Daoy (cell line): Measurements from ENCODE around the gene HOXB9. TPM values are rescaled to one million over a fixed set of nuclear protein-coding genes. Genes with fewer than 3 reads are reported as not detected.

ENCODE experiments used
- DNase-seq: peaks from one replicate; pipeline ENCODE4 v3.0.0-alpha.2; 2015; ENCODE audit warnings: low read depth
- total RNA-seq: library from RNA; depleted of rRNA; stranded (reverse); fragments of >200 nt; shearing (Covaris generic); gene quantifications from 2 replicates; pipeline ENCODE4 v1.2.3, GENCODE V29; 2014; rRNA removed

HOXB9 gene
- 4.7 and 10.6 TPM in 2 replicates for total RNA-seq

GRCh38 chr17:48626245-48627117, at the start of gene HOXB9:
Gene HOXB9, minus strand, starts transcription at chr17:48626358. Its CDS starts 89 bp downstream, at chr17:48626269.
- DNase-seq: peak; percentile 82

GRCh38 chr17:48672340-48672739, 46.2 kb upstream of the HOXB9 start:
- DNase-seq: no peak

GRCh38 chr17:48671697-48672171, 45.6 kb upstream of the HOXB9 start:
- peak; percentile 72 for DNase-seq

- no peak for DNase-seq
Measured at GRCh38 chr17:48663134-48663924, 37.2 kb upstream of the HOXB9 start.

- DNase-seq: no peak
Measured at GRCh38 chr17:48655913-48656312, 29.8 kb upstream of the HOXB9 start.

GRCh38 chr17:48649741-48650140, 23.6 kb upstream of the HOXB9 start:
- no peak for DNase-seq

GRCh38 chr17:48647963-48648245, 21.7 kb upstream of the HOXB9 start:
- DNase-seq: no peak

GRCh38 chr17:48647103-48647962, 21.2 kb upstream of the HOXB9 start:
- DNase-seq: no peak

- DNase-seq: no peak
Measured at GRCh38 chr17:48646183-48647102, 20.3 kb upstream of the HOXB9 start.

GRCh38 chr17:48645639-48646182, 19.6 kb upstream of the HOXB9 start:
- DNase-seq: no peak

GRCh38 chr17:48644910-48645557, 18.9 kb upstream of the HOXB9 start:
- no peak for DNase-seq

- DNase-seq: no peak
Measured at GRCh38 chr17:48644159-48644558, 18.0 kb upstream of the HOXB9 start.

- no peak for DNase-seq
Measured at GRCh38 chr17:48643697-48644012, 17.5 kb upstream of the HOXB9 start.

- DNase-seq: no peak
Measured at GRCh38 chr17:48642843-48643696, 16.9 kb upstream of the HOXB9 start.

GRCh38 chr17:48642059-48642842, 16.1 kb upstream of the HOXB9 start:
- no peak for DNase-seq

- no peak for DNase-seq
Measured at GRCh38 chr17:48641541-48642058, 15.4 kb upstream of the HOXB9 start.

GRCh38 chr17:48640858-48641180, 14.7 kb upstream of the HOXB9 start:
- DNase-seq: no peak
